OCI-LY7 (cell line): Measurements from ENCODE around the gene EIF4E2.

Source experiments
- CTCF ChIP-seq: fragments of 200-600 bp; sonication (generic); conservative IDR thresholded peaks from 2 replicates; pipeline ENCODE4 v1.5.1; 2014; ENCODE audit warnings: mild to moderate bottlenecking, antibody characterized with exemption, low read length, moderate library complexity, mixed read lengths
- EZH2phosphoT487 ChIP-seq: fragments of 200-600 bp; sonication (generic); IDR thresholded peaks from 2 replicates; pipeline ENCODE4 v1.6.1; 2018; ENCODE audit warnings: low read depth, borderline replicate concordance, mild to moderate bottlenecking, mixed run types, antibody characterized with exemption, low read length, moderate library complexity, mixed read lengths

GRCh38 chr2:232574674-232575403, 24.4 kb downstream of the EIF4E2 start:
- TF ChIP-seq CTCF: no peak
- no peak for TF ChIP-seq EZH2phosphoT487
